Left cardiac atrium (tissue), 4 donors: ENCODE measurements around the gene BICDL2. TPM values are rescaled to one million over a fixed set of nuclear protein-coding genes. Genes with fewer than 3 reads are reported as not detected.
"Not testable (repeated sequence)": the region's sequence is repeated elsewhere in the genome, so short reads cannot be mapped to it uniquely, and the experiment has no call there.

Experiments
- ATAC-seq, 2 donors: fragments of 200-7000 bp; cut with Tn5 transposase; one replicate each; pipeline ENCODE4 v1.9.1; 2020; ENCODE audit warnings: mild to moderate bottlenecking in 2 of 2, moderate library complexity in 2 of 2
- DNase-seq: peaks from one replicate; pipeline ENCODE4 v3.0.0-alpha.2; 2020
- intact Hi-C, 2 donors: fragments of 100-400 bp; cut with DNase I; formaldehyde crosslinking; loops; one replicate each; pipeline versions ENCODE4 v1.14.1 to v1.15.1; 2022 to 2023
- total RNA-seq, 2 donors: library from RNA; stranded (reverse); fragmentation: NEBNext Ultra II Directional; extraction: Animal tissue kit (Norgen Biotek cat#: 25700); gene quantifications; one replicate each; pipeline ENCODE4 v1.2.1, GENCODE V29; 2021
- donor health status: DM: no; HTN: yes; CAD: no.
- donor health status: DM: no; HTN: yes; CAD: no; lungs with severe emphysema.
- donor health status: DM: yes; HTN: yes; CAD: no.
- donor health status: Dilated cardiomyopathy.

Gene BICDL2
- total RNA-seq, 2 donors from 2014 or later = not detected

GRCh38 chr16:3052571-3053329 lies 16.0 kb upstream of the BICDL2 start:
- peak in 1 of 2 donors; percentile 4 for ATAC-seq
- DNase-seq = not testable (repeated sequence)
- intact Hi-C loops = loop anchor here in 1 of 2 donors (10.0 kb wide), 1 partner anchor 52 kb away; no protein-coding TSS in a partner anchor

- ATAC-seq (no peak), DNase-seq (no peak)
- intact Hi-C loops = loop anchor here in 1 of 2 donors (10.0 kb wide), 1 partner anchor 53 kb away; no protein-coding TSS in a partner anchor
Observed at GRCh38 chr16:3051494-3051893, 14.8 kb upstream of the BICDL2 start.

GRCh38 chr16:3051009-3051408 lies 14.3 kb upstream of the BICDL2 start:
- intact Hi-C loops = loop anchor here in 1 of 2 donors (10.0 kb wide), 1 partner anchor 54 kb away; no protein-coding TSS in a partner anchor
- no peak for ATAC-seq
- no peak for DNase-seq

GRCh38 chr16:3050487-3050886 lies 13.7 kb upstream of the BICDL2 start:
- no peak for DNase-seq
- no peak for ATAC-seq
- intact Hi-C loops = loop anchor here in 1 of 2 donors (10.0 kb wide), 1 partner anchor 54 kb away; no protein-coding TSS in a partner anchor

GRCh38 chr16:3049921-3050481 lies 13.3 kb upstream of the BICDL2 start:
- ATAC-seq = no peak
- intact Hi-C loops = loop anchor here in 1 of 2 donors (10.0 kb wide), 1 partner anchor 55 kb away; no protein-coding TSS in a partner anchor
- no peak for DNase-seq

GRCh38 chr16:3047387-3047720 lies 10.6 kb upstream of the BICDL2 start:
- DNase-seq = no peak

GRCh38 chr16:3046641-3047386 lies 10.1 kb upstream of the BICDL2 start:
- peak in 1 of 2 donors; percentile 14 for ATAC-seq
- no peak for DNase-seq
- intact Hi-C loops = no loop called here

More at GRCh38 chr16:3047387-3047720, 10.6 kb upstream of the BICDL2 start:
- ATAC-seq = no peak
- intact Hi-C loops = no loop called here

- intact Hi-C loops = no loop called here
- ATAC-seq (peak; percentile 33 to 63), DNase-seq (no peak)
Observed at GRCh38 chr16:3045758-3046640, 9.3 kb upstream of the BICDL2 start, which contains the start of gene MMP25. MMP25 (plus strand) TSS chr16:3046561; CDS start chr16:3046918, 357 bp downstream.

- ATAC-seq (no peak), DNase-seq (no peak)
- intact Hi-C loops = no loop called here
Observed at GRCh38 chr16:3044708-3045107, 8.0 kb upstream of the BICDL2 start.

- ATAC-seq (no peak), DNase-seq (no peak)
- intact Hi-C loops = no loop called here
Observed at GRCh38 chr16:3042376-3042775, 5.6 kb upstream of the BICDL2 start.

GRCh38 chr16:3038896-3039295 lies 2.2 kb upstream of the BICDL2 start:
- intact Hi-C loops = no loop called here
- ATAC-seq = no peak
- DNase-seq = no peak

- intact Hi-C loops = no loop called here
- ATAC-seq = no peak
- DNase-seq = no peak
Observed at GRCh38 chr16:3038256-3038655, 1.5 kb upstream of the BICDL2 start.

- ATAC-seq = no peak
- DNase-seq = no peak
- intact Hi-C loops = no loop called here
Observed at GRCh38 chr16:3035972-3036725, 595 bp downstream of the BICDL2 start.

- no peak for ATAC-seq
- intact Hi-C loops = no loop called here
- DNase-seq = no peak
Observed at GRCh38 chr16:3035289-3035971, 1.3 kb downstream of the BICDL2 start.

GRCh38 chr16:3032624-3033023 lies 4.1 kb downstream of the BICDL2 start:
- DNase-seq (no peak), ATAC-seq (no peak)
- intact Hi-C loops = no loop called here

- DNase-seq (no peak), ATAC-seq (no peak)
- intact Hi-C loops = no loop called here
Observed at GRCh38 chr16:3030222-3031212, 6.2 kb downstream of the BICDL2 start.
